Activated CD4-positive, alpha-beta T cell treated with anti-CD3 and anti-CD28 coated beads, Interleukin-2, amount 50 U/mL, for 1 hour (primary cell): Measurements from ENCODE around the gene N4BP2.
"Not testable (repeated sequence)": the region's sequence is repeated elsewhere in the genome, so short reads cannot be mapped to it uniquely, and the experiment has no call there.

Experiments
- DNase-seq: peaks from one replicate; pipeline ENCODE4 v3.0.0-alpha.2; 2020

Gene N4BP2

GRCh38 chr4:40093400-40093799, 36.8 kb downstream of the N4BP2 start:
- not testable (repeated sequence) for DNase-seq

- no peak for DNase-seq
Measured at GRCh38 chr4:40099010-40099409, 42.4 kb downstream of the N4BP2 start.

DNA sequence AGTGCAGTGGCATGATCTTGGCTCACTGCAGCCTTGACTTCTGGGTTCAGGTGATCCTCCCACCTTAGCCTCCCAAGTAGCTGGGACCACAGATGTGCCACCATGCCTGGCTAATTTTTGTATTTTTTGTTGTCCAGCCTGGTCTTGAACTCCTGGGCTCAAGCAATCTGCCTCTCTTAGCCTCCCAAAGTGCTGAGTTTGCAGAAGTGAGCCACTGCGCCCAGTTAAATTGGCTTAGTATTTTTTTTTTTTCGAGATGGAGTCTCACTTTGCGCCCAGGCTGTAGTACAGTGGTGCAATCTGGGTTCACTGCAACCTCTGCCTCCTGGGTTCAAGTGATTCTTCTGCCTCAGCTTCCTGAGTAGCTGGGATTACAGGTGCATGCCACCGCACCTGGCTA, 50.5 kb downstream of the N4BP2 start:
- not testable (repeated sequence) for DNase-seq

DNA sequence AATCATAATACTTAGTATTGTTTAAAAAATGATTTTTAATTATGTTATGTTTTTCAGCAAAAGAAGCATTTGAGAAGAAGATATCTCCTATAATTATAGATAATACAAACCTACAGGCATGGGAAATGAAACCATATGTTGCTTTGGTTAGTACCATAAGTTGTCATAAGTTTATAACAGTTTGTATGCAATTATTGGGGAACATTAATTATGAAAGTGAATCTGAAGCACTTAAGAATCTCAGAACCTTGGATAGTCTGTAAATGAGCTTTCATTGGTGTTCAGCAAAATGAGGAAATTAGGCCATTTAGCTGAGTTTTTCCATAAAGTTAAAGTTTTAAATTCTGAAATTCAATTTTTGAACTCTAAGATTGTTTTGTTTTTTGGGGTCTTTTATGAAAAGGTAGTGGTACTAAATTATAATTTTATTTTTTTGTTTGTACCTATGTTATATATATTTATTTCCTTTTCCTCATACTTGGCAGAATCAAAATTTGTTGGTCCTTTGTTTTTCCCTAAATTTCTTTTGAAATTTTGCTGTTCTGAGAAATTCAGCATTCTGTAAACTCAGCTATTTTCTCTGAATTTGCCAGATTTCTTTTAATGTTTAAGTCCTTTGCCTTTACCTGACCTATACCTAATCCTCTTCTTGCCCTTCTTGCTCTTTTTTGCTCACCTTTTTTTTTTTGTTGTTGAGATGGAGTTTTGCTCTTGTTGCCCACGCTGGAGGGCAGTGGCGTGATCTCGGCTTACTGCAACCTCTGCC, 55.6 kb downstream of the N4BP2 start:
- DNase-seq: no peak

DNA sequence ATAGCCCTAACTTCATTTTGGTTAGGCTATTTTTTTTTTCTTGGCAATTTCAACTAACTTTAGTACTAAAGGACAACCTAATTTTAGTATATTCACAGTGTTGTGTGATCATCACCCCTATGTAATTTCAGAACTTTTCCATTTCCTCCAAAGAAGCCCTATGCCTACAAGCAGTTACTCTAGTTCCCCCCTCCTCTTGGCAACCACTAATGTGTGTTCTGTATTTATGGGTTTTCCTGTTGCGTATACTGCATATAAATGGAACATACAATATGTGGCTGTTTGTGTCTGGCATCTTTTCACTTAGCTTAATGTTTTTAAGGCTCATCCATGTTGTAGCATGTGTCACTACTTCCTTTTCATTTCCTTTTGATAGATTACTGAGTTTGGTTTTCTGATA, 57.6 kb downstream of the N4BP2 start:
- DNase-seq: no peak

GRCh38 chr4:40118861-40119260, 62.2 kb downstream of the N4BP2 start:
- no peak for DNase-seq

GRCh38 chr4:40119344-40119743, 62.7 kb downstream of the N4BP2 start:
- no peak for DNase-seq

DNA sequence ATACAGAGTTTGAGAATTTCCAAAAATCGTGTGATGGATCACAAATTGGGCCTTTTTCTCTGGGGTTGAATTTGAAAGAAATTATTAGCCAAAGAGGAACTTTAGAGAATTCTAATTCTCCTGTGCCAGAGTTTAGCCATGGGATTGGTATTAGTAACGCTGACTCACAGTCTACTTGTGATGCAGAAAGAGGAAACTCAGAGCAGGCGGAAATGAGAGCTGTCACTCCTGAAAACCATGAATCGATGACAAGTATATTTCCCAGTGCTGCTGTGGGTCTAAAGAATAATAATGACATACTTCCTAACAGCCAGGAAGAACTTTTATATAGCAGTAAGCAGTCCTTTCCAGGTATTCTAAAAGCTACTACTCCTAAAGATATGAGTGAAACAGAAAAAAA, 64.9 kb downstream of the N4BP2 start:
- no peak for DNase-seq

GRCh38 chr4:40122941-40123340, 66.3 kb downstream of the N4BP2 start:
- no peak for DNase-seq

GRCh38 chr4:40124690-40125089, 68.0 kb downstream of the N4BP2 start:
- DNase-seq: no peak

- no peak for DNase-seq
Measured at GRCh38 chr4:40130401-40131036, 73.9 kb downstream of the N4BP2 start.

GRCh38 chr4:40132816-40133215, 76.2 kb downstream of the N4BP2 start:
- no peak for DNase-seq

DNA sequence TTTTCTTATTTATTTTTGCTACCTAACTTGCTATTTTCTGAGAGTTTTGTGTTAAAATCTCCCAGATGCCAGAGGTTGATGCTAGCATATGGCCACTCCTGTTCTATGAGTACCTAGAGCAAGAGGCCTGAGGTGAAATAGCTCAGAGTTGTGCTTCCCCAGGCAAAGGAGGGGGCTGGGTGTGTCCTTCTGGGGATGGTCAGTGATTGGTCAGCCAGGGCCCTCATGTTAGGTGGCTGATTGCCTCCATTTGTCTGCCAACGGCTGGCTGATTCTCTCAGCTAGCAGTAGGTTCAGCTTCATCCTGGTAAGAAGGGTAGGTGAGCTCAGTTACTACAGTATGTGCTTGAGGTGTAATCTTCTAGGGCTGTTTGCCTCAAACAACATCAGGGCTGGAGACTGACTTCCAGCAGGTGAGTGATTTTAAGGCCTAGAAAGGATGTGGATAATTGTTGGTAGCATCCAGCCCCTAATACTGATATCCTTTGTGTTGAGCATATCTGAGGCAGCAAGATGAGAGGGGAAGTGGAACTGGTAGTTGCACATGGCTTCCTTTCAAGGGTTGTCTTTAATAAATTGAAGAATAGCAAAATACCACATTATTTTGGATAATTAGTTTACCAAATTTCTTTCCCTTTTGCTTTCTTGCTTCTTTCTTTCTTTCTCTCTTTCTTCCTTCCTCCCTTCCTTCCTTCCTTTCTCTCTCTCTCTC, 77.7 kb downstream of the N4BP2 start:
- no peak for DNase-seq

- not testable (repeated sequence) for DNase-seq
Measured at GRCh38 chr4:40136202-40136601, 79.6 kb downstream of the N4BP2 start.

DNA sequence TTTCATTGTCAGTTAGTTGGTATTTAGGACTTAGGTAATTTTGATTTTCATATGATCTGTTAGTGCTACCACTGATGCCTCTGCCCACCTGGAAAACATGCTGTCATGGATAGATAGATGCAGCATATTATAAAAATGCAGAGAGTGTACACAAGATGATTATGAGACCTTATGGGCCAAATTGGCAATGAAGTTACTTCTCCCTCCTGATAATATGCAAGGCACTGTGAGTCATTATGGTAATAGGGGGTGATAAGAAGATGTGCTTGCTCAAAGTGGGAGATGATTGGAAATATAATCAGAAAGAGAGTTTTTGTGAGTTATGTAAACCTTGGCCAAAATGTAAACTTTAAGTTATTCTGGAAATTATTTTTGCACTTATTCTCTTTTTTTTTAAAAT, 83.5 kb downstream of the N4BP2 start:
- no peak for DNase-seq

- not testable (repeated sequence) for DNase-seq
Measured at GRCh38 chr4:40140597-40140996, 83.9 kb downstream of the N4BP2 start.

- no peak for DNase-seq
Measured at GRCh38 chr4:40143926-40144508, 87.4 kb downstream of the N4BP2 start.

- DNase-seq: no peak
Measured at GRCh38 chr4:40144716-40145115, 88.1 kb downstream of the N4BP2 start.

DNA sequence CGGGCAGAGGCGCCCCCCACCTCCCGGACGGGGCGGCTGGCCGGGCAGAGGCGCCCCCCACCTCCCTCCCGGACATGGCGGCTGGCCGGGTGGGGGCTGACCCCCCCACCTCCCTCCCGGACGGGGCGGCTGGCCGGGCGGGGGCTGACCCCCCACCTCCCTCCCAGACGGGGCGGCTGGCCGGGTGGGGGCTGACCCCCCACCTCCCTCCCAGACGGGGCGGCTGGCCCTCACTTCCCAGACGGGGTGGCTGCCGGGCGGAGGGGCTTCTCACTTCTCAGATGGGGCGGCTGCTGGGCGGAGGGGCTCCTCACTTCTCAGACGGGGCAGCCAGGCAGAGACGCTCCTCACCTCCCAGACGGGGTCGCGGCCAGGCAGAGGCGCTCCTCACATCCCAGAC, 90.8 kb downstream of the N4BP2 start:
- DNase-seq: not testable (repeated sequence)

DNA sequence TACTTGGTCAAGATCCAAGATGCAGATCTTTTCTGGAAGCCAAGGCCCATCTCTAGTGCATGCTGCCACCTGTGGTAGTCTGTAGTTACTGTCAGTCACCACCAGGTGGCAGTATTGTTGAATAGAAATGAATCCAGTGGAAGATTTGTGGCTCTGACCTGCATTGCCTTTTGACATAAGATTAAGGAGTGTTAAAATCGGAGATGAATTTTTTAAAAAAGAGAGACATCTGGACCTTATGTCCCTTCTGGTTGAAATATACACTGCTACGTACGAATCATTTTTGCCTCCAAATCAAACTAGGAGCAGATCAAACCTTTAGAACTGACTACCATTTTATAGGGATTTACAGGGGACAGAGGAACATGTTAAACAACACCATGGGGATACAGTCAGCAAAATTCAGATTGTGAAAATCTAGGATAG, 93.3 kb downstream of the N4BP2 start:
- DNase-seq: peak; percentile 65

- no peak for DNase-seq
Measured at GRCh38 chr4:40150932-40151331, 94.3 kb downstream of the N4BP2 start.

DNA sequence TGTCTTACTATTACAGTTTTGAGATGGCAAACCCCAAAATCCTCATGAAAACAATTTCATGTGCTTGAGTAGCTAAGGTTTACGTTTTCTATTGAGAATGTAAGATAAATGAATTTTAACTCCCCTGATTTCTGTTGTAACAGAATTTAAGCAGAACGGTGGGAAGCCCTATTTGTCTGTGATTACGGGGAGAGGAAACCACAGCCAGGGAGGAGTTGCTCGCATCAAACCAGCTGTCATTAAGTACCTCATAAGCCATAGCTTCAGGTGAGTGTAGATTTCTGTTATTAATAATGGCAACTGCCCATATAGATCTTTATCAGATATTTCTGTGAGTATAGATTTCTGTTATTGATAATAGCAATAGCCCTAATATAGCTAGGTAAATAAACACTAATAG, 96.0 kb downstream of the N4BP2 start:
- peak; percentile 22 for DNase-seq

GRCh38 chr4:40157436-40157835, 100.8 kb downstream of the N4BP2 start:
- no peak for DNase-seq

- DNase-seq: no peak
Measured at GRCh38 chr4:40160258-40160657, 103.6 kb downstream of the N4BP2 start.
